H9 (cell line): ENCODE measurements around the gene SH3BP1. TPM values are rescaled to one million over a fixed set of nuclear protein-coding genes. Genes with fewer than 3 reads are reported as not detected.

Experiments used
- DNase-seq: peaks from one replicate; pipeline ENCODE4 v3.0.0-alpha.2; 2017
- H2AFZ ChIP-seq: one replicate; pipeline ENCODE4 v1.6.1; 2013; ENCODE audit warnings: mild to moderate bottlenecking, low read length, control low read depth, moderate library complexity
- H2AK5ac ChIP-seq: 2 replicates; pipeline ENCODE4 v1.6.1; 2013; ENCODE audit warnings: low read length, control low read depth, mixed read lengths; ENCODE audit not compliant: insufficient read length
- H2BK120ac ChIP-seq: one replicate; pipeline ENCODE4 v1.6.1; 2013; ENCODE audit warnings: low read depth, mild to moderate bottlenecking, low read length, control low read depth, inconsistent platforms; ENCODE audit not compliant: poor library complexity, severe bottlenecking
- H2BK12ac ChIP-seq: 2 replicates; pipeline ENCODE4 v1.6.1; 2013; ENCODE audit warnings: low read length, control low read depth, mixed read lengths, low read depth; ENCODE audit not compliant: insufficient read length
- H2BK15ac ChIP-seq: 2 replicates; pipeline ENCODE4 v1.6.1; 2013; ENCODE audit warnings: low read depth, low read length, control low read depth
- H2BK20ac ChIP-seq: one replicate; pipeline ENCODE4 v1.6.1; 2013; ENCODE audit warnings: low read depth, mild to moderate bottlenecking, low read length, control low read depth, inconsistent platforms; ENCODE audit not compliant: poor library complexity, severe bottlenecking
- H2BK5ac ChIP-seq: 2 replicates; pipeline ENCODE4 v1.6.1; 2013; ENCODE audit warnings: low read length, control low read depth, mixed read lengths; ENCODE audit not compliant: insufficient read length
- H3K14ac ChIP-seq: 2 replicates; pipeline ENCODE4 v1.6.1; 2013; ENCODE audit warnings: low read length, control low read depth; ENCODE audit not compliant: insufficient read depth
- H3K18ac ChIP-seq: 2 replicates; pipeline ENCODE4 v1.6.1; 2013; ENCODE audit warnings: low read depth, mild to moderate bottlenecking, mixed read lengths, low read length, control low read depth; ENCODE audit not compliant: insufficient read length
- H3K23ac ChIP-seq: 2 replicates; pipeline ENCODE4 v1.6.1; 2013; ENCODE audit warnings: low read length, control low read depth, mixed read lengths, low read depth; ENCODE audit not compliant: insufficient read length
- H3K23me2 ChIP-seq: 2 replicates; pipeline ENCODE4 v1.6.1; 2013; ENCODE audit warnings: low read depth, mild to moderate bottlenecking, mixed read lengths, low read length, control low read depth; ENCODE audit not compliant: insufficient read length, poor library complexity, severe bottlenecking
- H3K27ac ChIP-seq: 2 replicates; pipeline ENCODE4 v1.5.1; 2013; ENCODE audit warnings: low read length, control low read depth, mixed read lengths, low read depth; ENCODE audit not compliant: insufficient read length
- H3K27me3 ChIP-seq: 2 replicates; pipeline ENCODE4 v1.6.1; 2013; ENCODE audit warnings: low read length, control low read depth, inconsistent platforms; ENCODE audit not compliant: insufficient read depth
- H3K4ac ChIP-seq: 2 replicates; pipeline ENCODE4 v1.6.1; 2013; ENCODE audit warnings: low read depth, mild to moderate bottlenecking, control low read depth, inconsistent platforms, low read length, moderate library complexity
- H3K4me1 ChIP-seq: 2 replicates; pipeline ENCODE4 v1.6.1; 2013; ENCODE audit warnings: low read length, control low read depth, inconsistent platforms; ENCODE audit not compliant: insufficient read depth
- H3K4me2 ChIP-seq: 2 replicates; pipeline ENCODE4 v1.6.1; 2013; ENCODE audit warnings: low read length, control low read depth, mixed read lengths; ENCODE audit not compliant: insufficient read length, insufficient read depth
- H3K56ac ChIP-seq: 2 replicates; pipeline ENCODE4 v1.6.1; 2013; ENCODE audit warnings: low read depth, mild to moderate bottlenecking, mixed read lengths, low read length, control low read depth; ENCODE audit not compliant: insufficient read length
- H3K79me1 ChIP-seq: 2 replicates; pipeline ENCODE4 v1.6.1; 2013; ENCODE audit warnings: low read depth, mild to moderate bottlenecking, moderate library complexity, low read length, control low read depth, inconsistent platforms; ENCODE audit not compliant: insufficient read depth, poor library complexity, severe bottlenecking
- H3K79me2 ChIP-seq: 2 replicates; pipeline ENCODE4 v1.6.1; 2013; ENCODE audit warnings: low read length, control low read depth, inconsistent platforms; ENCODE audit not compliant: insufficient read depth
- H3K9ac ChIP-seq: 2 replicates; pipeline ENCODE4 v1.6.1; 2013; ENCODE audit warnings: low read length, control low read depth, mixed read lengths; ENCODE audit not compliant: insufficient read length; ENCODE audit errors: extremely low read depth
- H3K9me3 ChIP-seq: one replicate; pipeline ENCODE4 v1.6.1; 2013; ENCODE audit warnings: low read depth, low read length, inconsistent platforms; ENCODE audit not compliant: control insufficient read depth
- H3T11ph ChIP-seq: one replicate; pipeline ENCODE4 v1.6.1; 2013; ENCODE audit warnings: mild to moderate bottlenecking, low read length, control low read depth, inconsistent platforms
- H4K20me1 ChIP-seq: one replicate; pipeline ENCODE4 v1.6.1; 2013; ENCODE audit not compliant: control insufficient read depth, insufficient read length, insufficient read depth
- H4K5ac ChIP-seq: 2 replicates; pipeline ENCODE4 v1.6.1; 2013; ENCODE audit warnings: low read depth, mild to moderate bottlenecking, mixed read lengths, low read length, control low read depth; ENCODE audit not compliant: insufficient read length
- H4K8ac ChIP-seq: replicated peaks from 2 replicates; pipeline ENCODE4 v1.6.1; 2013; ENCODE audit warnings: low read length, control low read depth, mixed read lengths, low read depth; ENCODE audit not compliant: insufficient read length
- H4K91ac ChIP-seq: 2 replicates; pipeline ENCODE4 v1.6.1; 2013; ENCODE audit warnings: low read depth, mild to moderate bottlenecking, moderate library complexity, mixed read lengths, low read length, control low read depth; ENCODE audit not compliant: insufficient read length
- H3K27ac Mint-ChIP-seq, 3 experiments: 2 replicates in 2 of 3; 3 replicates in 1 of 3; pipeline ENCODE4 v1.8.0; 2020 to 2021; ENCODE audit warnings: mixed read lengths in 3 of 3, mild to moderate bottlenecking in 1 of 3, moderate library complexity in 1 of 3
- H3K27me3 Mint-ChIP-seq: 2 replicates; pipeline ENCODE4 v1.8.0; 2021; ENCODE audit warnings: low read depth, mild to moderate bottlenecking, moderate library complexity, mixed read lengths
- H3K36me3 Mint-ChIP-seq, 3 experiments: 2 replicates in 2 of 3; 3 replicates in 1 of 3; pipeline ENCODE4 v1.8.0; 2020 to 2021; ENCODE audit warnings: low read depth in 3 of 3, mixed read lengths in 3 of 3; ENCODE audit not compliant: insufficient read depth in 1 of 3
- H3K4me1 Mint-ChIP-seq, 2 experiments: 2 replicates each; pipeline ENCODE4 v1.8.0; 2020; ENCODE audit warnings: mixed read lengths in 2 of 2
- H3K4me3 Mint-ChIP-seq, 2 experiments: 2 replicates in 1 of 2; 3 replicates in 1 of 2; pipeline ENCODE4 v1.8.0; 2020 to 2021; ENCODE audit warnings: mild to moderate bottlenecking in 2 of 2, mixed read lengths in 2 of 2, moderate library complexity in 1 of 2
- H3K9me3 Mint-ChIP-seq, 2 experiments: 2 replicates in 1 of 2; 3 replicates in 1 of 2; pipeline ENCODE4 v1.8.0; 2020; ENCODE audit warnings: mild to moderate bottlenecking in 2 of 2, mixed read lengths in 2 of 2, moderate library complexity in 1 of 2
- CTCF ChIP-seq: fragments of 200-600 bp; sonication (generic); conservative IDR thresholded peaks from 3 replicates; pipeline ENCODE4 v1.8.0; 2021; ENCODE audit warnings: antibody characterized with exemption, mild to moderate bottlenecking
- WGBS: extraction: QIAGEN DNeasy Blood & Tissue Kit; methylation state at CpG from one replicate; pipeline ENCODE4 v1.1.7; 2013; ENCODE audit warnings: missing lambda C conversion rate, low lambda C conversion rate, mixed read lengths; ENCODE audit not compliant: insufficient read length; ENCODE audit errors: extremely low coverage; 5-methylcytosine and 5-hydroxymethylcytosine counted together
- total RNA-seq: library from RNA; stranded (reverse); gene quantifications from 2 replicates; pipeline ENCODE4 v1.2.1, GENCODE V29; 2021

SH3BP1 gene
- total RNA-seq, 1 experiment from 2014 or later, result 33.6 TPM

- no peak overlapping the region for H3K56ac ChIP-seq
- H3T11ph ChIP-seq, result no peak overlapping the region
- DNase-seq, result no peak
- peaks cover 4% of the 10 kb centered on the region for H3K27me3 Mint-ChIP-seq
- no peak overlapping the region for H4K5ac ChIP-seq
- H4K8ac ChIP-seq, result no peak overlapping the region
- no peaks in the 10 kb centered on the region for H3K79me2 ChIP-seq
- no peaks in the 10 kb centered on the region; a peak in 1 of 7 replicates for H3K36me3 Mint-ChIP-seq
- H2BK15ac ChIP-seq, result no peak overlapping the region
- no CpG with 5 or more reads among the region's 7 CpGs for WGBS
- H4K20me1 ChIP-seq, result no peaks in the 10 kb centered on the region
- no peak overlapping the region for H3K23ac ChIP-seq
- no peak overlapping the region for H3K14ac ChIP-seq
- no peak overlapping the region for H2BK12ac ChIP-seq
- H4K91ac ChIP-seq, result no peak overlapping the region
- no peak overlapping the region for H2BK120ac ChIP-seq
- TF ChIP-seq CTCF, result no peak
- H3K4me1 ChIP-seq, result no peaks in the 10 kb centered on the region
- H2BK5ac ChIP-seq, result no peak overlapping the region
- no peak overlapping the region for H3K27ac Mint-ChIP-seq
- no peaks in the 10 kb centered on the region for H3K27me3 ChIP-seq
- peaks cover 3% of the 10 kb centered on the region for H3K23me2 ChIP-seq
- no peak overlapping the region for H2BK20ac ChIP-seq
- H3K79me1 ChIP-seq, result no peaks in the 10 kb centered on the region
- no peak overlapping the region for H2AFZ ChIP-seq
- H3K9me3 Mint-ChIP-seq, result no peaks in the 10 kb centered on the region
- H3K27ac ChIP-seq, result no peak overlapping the region
- no peak overlapping the region for H3K4me3 Mint-ChIP-seq
- peaks cover 5 to 18% of the 10 kb centered on the region in 2 experiments for H3K4me1 Mint-ChIP-seq
- H3K9ac ChIP-seq, result no peak overlapping the region
- no peak overlapping the region for H3K18ac ChIP-seq
- H2AK5ac ChIP-seq, result no peak overlapping the region
- H3K9me3 ChIP-seq, result no peaks in the 10 kb centered on the region
- H3K4ac ChIP-seq, result no peak overlapping the region
- H3K4me2 ChIP-seq, result no peak overlapping the region
Measured at GRCh38 chr22:37680191-37680851, 40.9 kb downstream of the SH3BP1 start.
